IPS-NIHi11 (cell line): ENCODE data around the gene C1orf74.
"Not testable (repeated sequence)": the region's sequence is repeated elsewhere in the genome, so short reads cannot be mapped to it uniquely, and the experiment has no call there.

Experiments
- DNase-seq: peaks from one replicate; pipeline ENCODE4 v3.0.0; 2012; ENCODE audit warnings: mixed read lengths, low spot score

C1orf74 gene

GRCh38 chr1:209805875-209806760, 21.8 kb upstream of the C1orf74 start, which contains the start of gene IRF6:
IRF6 (minus strand) TSS chr1:209806142; CDS start chr1:209801413, 4,729 bp downstream.
- DNase-seq, result peak; percentile 97

- peak; percentile 64 for DNase-seq
These were observed 21.0 kb upstream of the C1orf74 start for GRCh38 chr1:209805341-209805781.

GRCh38 chr1:209803568-209803967, 19.2 kb upstream of the C1orf74 start:
- no peak for DNase-seq

- DNase-seq, result no peak
These were observed 18.4 kb upstream of the C1orf74 start for GRCh38 chr1:209802780-209803152.

- DNase-seq, result no peak
These were observed 17.9 kb upstream of the C1orf74 start for GRCh38 chr1:209802117-209802779.

GRCh38 chr1:209800984-209801834, 16.9 kb upstream of the C1orf74 start:
- no peak for DNase-seq

GRCh38 chr1:209797978-209798639, 13.8 kb upstream of the C1orf74 start:
- DNase-seq, result peak; percentile 22

GRCh38 chr1:209793711-209794110, 9.4 kb upstream of the C1orf74 start:
- DNase-seq, result not testable (repeated sequence)

- no peak for DNase-seq
These were observed 7.6 kb upstream of the C1orf74 start for GRCh38 chr1:209791920-209792319.

GRCh38 chr1:209790286-209791193, 6.2 kb upstream of the C1orf74 start:
- no peak for DNase-seq

- no peak for DNase-seq
These were observed 4.9 kb upstream of the C1orf74 start for GRCh38 chr1:209789245-209789644.

- DNase-seq, result no peak
These were observed 3.2 kb upstream of the C1orf74 start for GRCh38 chr1:209787551-209787950.

- no peak for DNase-seq
These were observed 1.8 kb upstream of the C1orf74 start for GRCh38 chr1:209786146-209786545.

GRCh38 chr1:209785592-209785991, 1.2 kb upstream of the C1orf74 start:
- DNase-seq, result no peak

GRCh38 chr1:209783386-209783785, 973 bp downstream of the C1orf74 start:
- DNase-seq, result no peak

- no peak for DNase-seq
These were observed 4.1 kb downstream of the C1orf74 start for GRCh38 chr1:209780268-209780667.

GRCh38 chr1:209778102-209778501, 6.3 kb downstream of the C1orf74 start:
- no peak for DNase-seq

GRCh38 chr1:209777587-209777986, 6.8 kb downstream of the C1orf74 start:
- no peak for DNase-seq

GRCh38 chr1:209775678-209776077, 8.7 kb downstream of the C1orf74 start:
- no peak for DNase-seq

GRCh38 chr1:209774592-209774991, 9.8 kb downstream of the C1orf74 start:
- DNase-seq, result no peak

- no peak for DNase-seq
These were observed 12.2 kb downstream of the C1orf74 start for GRCh38 chr1:209772126-209772525.
